Spleen (tissue), 11 donors: ENCODE data around the gene HHLA2. TPM values are rescaled to one million over a fixed set of nuclear protein-coding genes. Genes with fewer than 3 reads are reported as not detected.
A peak's percentile ranks its signal among the peaks of the same experiment; 100 is the strongest.
"Not testable (repeated sequence)": the region's sequence is repeated elsewhere in the genome, so short reads cannot be mapped to it uniquely, and the experiment has no call there.

ENCODE experiments used
- DNase-seq: peaks from one replicate; pipeline ENCODE4 v3.0.0-alpha.2; 2020
- H3K27ac ChIP-seq, 8 donors: fragments of 200-600 bp; sonication (generic) in 7 of 8; 1 replicate in 4 of 8; 2 replicates in 4 of 8; pipeline versions ENCODE4 v1.5.0 to v1.8.0; 2016 to 2021; ENCODE audit warnings: inconsistent platforms in 4 of 8, mild to moderate bottlenecking in 4 of 8, moderate library complexity in 1 of 8
- H3K27me3 ChIP-seq, 7 donors: fragments of 200-600 bp; sonication (generic) in 6 of 7; replicated peaks in 1 of 7; 1 replicate in 4 of 7; 2 replicates in 3 of 7; pipeline versions ENCODE4 v1.5.0 to v1.8.0; 2016 to 2021; ENCODE audit warnings: inconsistent platforms in 3 of 7, mild to moderate bottlenecking in 1 of 7
- H3K36me3 ChIP-seq, 6 donors: fragments of 200-600 bp; sonication (generic) in 5 of 6; 1 replicate in 4 of 6; 2 replicates in 2 of 6; pipeline versions ENCODE4 v1.5.0 to v1.8.0; 2016 to 2021; ENCODE audit warnings: inconsistent platforms in 2 of 6
- H3K4me1 ChIP-seq, 6 donors: fragments of 200-600 bp; sonication (generic) in 5 of 6; 1 replicate in 3 of 6; 2 replicates in 3 of 6; pipeline versions ENCODE4 v1.5.0 to v1.8.0; 2016 to 2021; ENCODE audit warnings: inconsistent platforms in 3 of 6
- H3K4me3 ChIP-seq, 8 donors: fragments of 200-600 bp; sonication (generic) in 7 of 8; 1 replicate in 4 of 8; 2 replicates in 4 of 8; pipeline versions ENCODE4 v1.5.0 to v1.8.0; 2016 to 2021; ENCODE audit warnings: inconsistent platforms in 4 of 8, mild to moderate bottlenecking in 4 of 8, moderate library complexity in 2 of 8
- H3K9me3 ChIP-seq, 8 donors: fragments of 200-600 bp; sonication (generic) in 7 of 8; 1 replicate in 4 of 8; 2 replicates in 4 of 8; pipeline versions ENCODE4 v1.5.0 to v1.8.0; 2016 to 2021; ENCODE audit warnings: inconsistent platforms in 4 of 8
- POLR2A ChIP-seq, 3 donors: fragments of 450-650 bp; IDR thresholded peaks; one replicate each; pipeline ENCODE4 v1.5.1; 2017; ENCODE audit warnings: antibody characterized with exemption in 3 of 3, mild to moderate bottlenecking in 1 of 3
- POLR2AphosphoS5 ChIP-seq, 3 donors: sonication (generic); formaldehyde crosslinking; IDR thresholded peaks; one replicate each; pipeline ENCODE4 v1.5.1; 2017; ENCODE audit warnings: antibody characterized with exemption in 3 of 3
- WGBS, 5 donors: extraction: QIAGEN DNeasy Blood & Tissue Kit in 3 of 5; methylation state at CpG; one replicate each; pipeline versions ENCODE4 v1.1.5 to v1.1.7; 2013 to 2018; 5-methylcytosine and 5-hydroxymethylcytosine counted together
- intact Hi-C: fragments of 100-400 bp; cut with DNase I; formaldehyde crosslinking; loops from one replicate; pipeline ENCODE4 v1.15.0; 2023; ENCODE audit warnings: low total_unique reads
- polyA plus RNA-seq, 3 donors: library from polyadenylated mRNA; stranded (reverse); fragments of 200-250 nt; gene quantifications; one replicate each; pipeline ENCODE4 v1.2.1, GENCODE V29; 2013
- total RNA-seq, 7 donors: library from RNA; depleted of rRNA in 3 of 7; stranded (reverse); fragments of >200 nt in 3 of 7; fragmentation: NEBNext Ultra II Directional in 4 of 7; extraction: Animal tissue kit (Norgen Biotek cat#: 25700) in 4 of 7; gene quantifications; one replicate each; pipeline versions ENCODE4 v1.1.0 to v1.2.1, GENCODE V29; 2016 to 2021
- TF ChIP-seq, protein P1 (sequence below), 11 experiments: fragments of 200-600 bp in 7 of 11; fragments of 450-650 bp in 4 of 11; sonication (generic) in 4 of 11; IDR thresholded peaks in 8 of 11; conservative IDR thresholded peaks in 3 of 11; 1 replicate in 7 of 11; 2 replicates in 4 of 11; pipeline versions ENCODE4 v1.4.0 to v1.8.0; 2016 to 2021; ENCODE audit warnings: antibody characterized with exemption in 11 of 11, inconsistent platforms in 4 of 11, mild to moderate bottlenecking in 1 of 11
- donor health status: healthy with polysubstance abuse.
- donor health status: DM: no; HTN: no; CAD: no; lungs with moderate emphysema.
- donor health status: DM: no; HTN: no; CAD: no.
- donor health status: Bipolar disorder and iron deficiency.
- donor health status: healthy.
- donor health status: DM: no; HTN: no; CAD: no.
- donor health status: DM: yes; HTN: yes; CAD: no.

Gene HHLA2
- total and polyA plus RNA-seq, 10 donors: 0.09 to 0.43 (median 0.18) TPM; not detected in 4

GRCh38 chr3:108287146-108287545, 9.2 kb upstream of the HHLA2 start:
- no peak for DNase-seq
- 0 to 83% (median 4%) methylated on average over 1 of the region's 1 CpG for WGBS, 5 donors
- Histone ChIP-seq H3K4me3 (no peak overlapping the region), H3K27me3 (no peaks in the 10 kb centered on the region), H3K9me3 (no peaks in the 10 kb centered on the region), H3K4me1 (peaks cover 0 to under 1% (median 0%) of the 10 kb centered on the region in 6 donors), H3K27ac (no peak overlapping the region), H3K36me3 (no peaks in the 10 kb centered on the region)
- TF ChIP-seq, protein P1, sequence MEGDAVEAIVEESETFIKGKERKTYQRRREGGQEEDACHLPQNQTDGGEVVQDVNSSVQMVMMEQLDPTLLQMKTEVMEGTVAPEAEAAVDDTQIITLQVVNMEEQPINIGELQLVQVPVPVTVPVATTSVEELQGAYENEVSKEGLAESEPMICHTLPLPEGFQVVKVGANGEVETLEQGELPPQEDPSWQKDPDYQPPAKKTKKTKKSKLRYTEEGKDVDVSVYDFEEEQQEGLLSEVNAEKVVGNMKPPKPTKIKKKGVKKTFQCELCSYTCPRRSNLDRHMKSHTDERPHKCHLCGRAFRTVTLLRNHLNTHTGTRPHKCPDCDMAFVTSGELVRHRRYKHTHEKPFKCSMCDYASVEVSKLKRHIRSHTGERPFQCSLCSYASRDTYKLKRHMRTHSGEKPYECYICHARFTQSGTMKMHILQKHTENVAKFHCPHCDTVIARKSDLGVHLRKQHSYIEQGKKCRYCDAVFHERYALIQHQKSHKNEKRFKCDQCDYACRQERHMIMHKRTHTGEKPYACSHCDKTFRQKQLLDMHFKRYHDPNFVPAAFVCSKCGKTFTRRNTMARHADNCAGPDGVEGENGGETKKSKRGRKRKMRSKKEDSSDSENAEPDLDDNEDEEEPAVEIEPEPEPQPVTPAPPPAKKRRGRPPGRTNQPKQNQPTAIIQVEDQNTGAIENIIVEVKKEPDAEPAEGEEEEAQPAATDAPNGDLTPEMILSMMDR (IDR thresholded peaks at IDR 0.05 in 8 of 11, conservative IDR thresholded peaks at IDR 0.05 in 3 of 11): no peak
- intact Hi-C loops: no loop called here

- H3K4me3 ChIP-seq, H3K9me3 ChIP-seq, DNase-seq, intact Hi-C loops, H3K27me3 ChIP-seq, H3K36me3 ChIP-seq, H3K27ac ChIP-seq: not testable (repeated sequence)
- peaks cover 0 to 11% (median 5%) of the 10 kb centered on the region in 6 donors for H3K4me1 ChIP-seq
- WGBS, 5 donors: 91 to 98% (median 92%) methylated on average over 6 of the region's 6 CpGs
Measured at GRCh38 chr3:108288193-108288592, 8.2 kb upstream of the HHLA2 start.

DNA sequence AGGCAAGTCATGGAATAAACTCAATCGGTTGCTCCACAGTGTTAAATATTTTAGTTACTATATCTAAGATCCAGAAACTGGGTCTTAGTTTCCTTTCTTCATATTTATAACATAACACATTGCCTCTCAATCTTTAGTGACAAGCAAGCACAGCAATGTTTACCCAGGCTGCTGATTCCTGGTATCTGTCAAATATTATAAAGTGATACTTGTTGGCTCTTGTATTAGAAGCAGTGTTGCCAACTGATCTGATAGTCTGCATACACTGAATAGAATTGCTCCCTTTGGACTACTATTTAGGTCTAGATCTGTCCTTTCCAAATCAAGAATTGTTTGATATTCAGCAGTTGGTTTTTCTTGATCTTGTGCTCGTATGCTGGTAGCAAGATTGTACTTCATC, 7.2 kb upstream of the HHLA2 start:
- no peak for DNase-seq
- Histone ChIP-seq H3K4me1 (peaks cover 0 to 21% (median 12%) of the 10 kb centered on the region in 6 donors), H3K27me3 (no peaks in the 10 kb centered on the region), H3K27ac (no peak overlapping the region), H3K4me3 (no peak overlapping the region), H3K9me3 (no peaks in the 10 kb centered on the region), H3K36me3 (no peaks in the 10 kb centered on the region)
- no peak for TF ChIP-seq POLR2AphosphoS5 (IDR thresholded peaks at IDR 0.05)
- TF ChIP-seq POLR2A (IDR thresholded peaks at IDR 0.05): no peak
- TF ChIP-seq, protein P1 (IDR thresholded peaks at IDR 0.05 in 8 of 11, conservative IDR thresholded peaks at IDR 0.05 in 3 of 11): no peak
- intact Hi-C loops: no loop called here
- WGBS, 5 donors: 85 to 96% (median 89%) methylated on average over 2 of the region's 2 CpGs

- peak overlapping the region in 1 of 8 donors; percentile 43 for H3K27ac ChIP-seq
- DNase-seq: no peak
- H3K36me3 ChIP-seq: no peaks in the 10 kb centered on the region
- intact Hi-C loops: no loop called here
- H3K27me3 ChIP-seq: no peaks in the 10 kb centered on the region
- H3K4me3 ChIP-seq: no peak overlapping the region
- H3K4me1 ChIP-seq: peaks cover 0 to 22% (median 12%) of the 10 kb centered on the region in 6 donors
- no peaks in the 10 kb centered on the region for H3K9me3 ChIP-seq
- no peak for TF ChIP-seq POLR2AphosphoS5 (IDR thresholded peaks at IDR 0.05)
- TF ChIP-seq POLR2A (IDR thresholded peaks at IDR 0.05): no peak
- TF ChIP-seq, protein P1 (IDR thresholded peaks at IDR 0.05 in 8 of 11, conservative IDR thresholded peaks at IDR 0.05 in 3 of 11): no peak
Measured at GRCh38 chr3:108292450-108292849, 3.9 kb upstream of the HHLA2 start.

GRCh38 chr3:108292905-108293328, 3.4 kb upstream of the HHLA2 start:
- TF ChIP-seq POLR2AphosphoS5 (IDR thresholded peaks at IDR 0.05) (no peak), POLR2A (IDR thresholded peaks at IDR 0.05) (no peak)
- TF ChIP-seq, protein P1 (IDR thresholded peaks at IDR 0.05 in 8 of 11, conservative IDR thresholded peaks at IDR 0.05 in 3 of 11): no peak
- H3K27ac ChIP-seq: peak overlapping the region in 1 of 8 donors; percentile 43
- DNase-seq: no peak
- peaks cover 0 to 22% (median 12%) of the 10 kb centered on the region in 6 donors for H3K4me1 ChIP-seq
- H3K27me3 ChIP-seq: no peaks in the 10 kb centered on the region
- H3K9me3 ChIP-seq: no peaks in the 10 kb centered on the region
- intact Hi-C loops: no loop called here
- no peak overlapping the region for H3K4me3 ChIP-seq
- H3K36me3 ChIP-seq: no peaks in the 10 kb centered on the region
